HepG2 (cell line): ENCODE results near the gene CD7. TPM values are rescaled to one million over a fixed set of nuclear protein-coding genes. Genes with fewer than 3 reads are reported as not detected.

ENCODE experiments used
- ATAC-seq: fragments of 200-7000 bp; cut with Tn5 transposase; 3 replicates; pipeline ENCODE4 v1.9.1; 2020; ENCODE audit warnings: mild to moderate bottlenecking, moderate library complexity
- BruUV-seq: library from RNA; stranded (reverse); fragments of 400-500 nt; replicated peaks from 2 replicates; lab custom pipeline; 2021; lab: Mats Ljungman, UMichigan
- CTCF ChIA-PET: fragments of 300-600 bp; formaldehyde crosslinking; extraction: SDS; loops from one replicate; lab custom pipeline; 2021; ENCODE audit warnings: low total read pairs, inconsistent platforms, low intra/inter-chr PET ratio; lab: Yijun Ruan, JAX
- POLR2A ChIA-PET: fragments of 350-600 bp; sonication (Branson Sonifier 250); formaldehyde crosslinking; loops from one replicate; lab custom pipeline; 2020; ENCODE audit warnings: antibody characterized with exemption, inconsistent platforms; lab: Yijun Ruan, JAX
- DNase-seq: peaks from one replicate; pipeline ENCODE4 v3.0.0-alpha.2; 2015; ENCODE audit warnings: low spot score
- FAIRE-seq: peaks from 3 replicates; lab custom pipeline; 2011; peaks lifted over from hg19 to GRCh38; lab: Jason Lieb, UNC
- H2AFZ ChIP-seq: one replicate; pipeline ENCODE4 v1.6.1; 2011; ENCODE audit warnings: low read length, inconsistent platforms
- H3K27ac ChIP-seq: fragments of 300-600 bp; 3 replicates; pipeline ENCODE4 v1.8.0; 2011; ENCODE audit warnings: mixed run types, mild to moderate bottlenecking, mixed read lengths, low read length, inconsistent platforms; ENCODE audit not compliant: insufficient read depth; ENCODE audit errors: extremely low read length
- H3K27me3 ChIP-seq, 2 experiments: fragments of 200-600 bp in 1 of 2; 2 replicates in 1 of 2; 3 replicates in 1 of 2; pipeline versions ENCODE4 v1.6.0 to v1.8.0; 2011; ENCODE audit warnings: low read length in 2 of 2, mild to moderate bottlenecking in 2 of 2, moderate library complexity in 2 of 2, inconsistent platforms in 1 of 2; ENCODE audit not compliant: insufficient read depth in 2 of 2, control insufficient read depth in 1 of 2
- H3K36me3 ChIP-seq, 2 experiments: fragments of 200-600 bp in 1 of 2; replicated peaks in 1 of 2; 2 replicates in 1 of 2; 3 replicates in 1 of 2; pipeline versions ENCODE4 v1.5.1 to v1.8.0; 2011; ENCODE audit warnings: low read length in 2 of 2, inconsistent platforms in 1 of 2; ENCODE audit not compliant: insufficient read depth in 2 of 2, control insufficient read depth in 1 of 2
- H3K4me1 ChIP-seq: 2 replicates; pipeline ENCODE4 v1.5.1; 2012; ENCODE audit warnings: low read length, inconsistent platforms; ENCODE audit not compliant: insufficient read depth
- H3K4me2 ChIP-seq: 2 replicates; pipeline ENCODE4 v1.6.0; 2011; ENCODE audit warnings: low read depth, low read length, inconsistent platforms
- H3K4me3 ChIP-seq, 3 experiments: fragments of 200-600 bp in 1 of 3; sonication (generic), shearing (Covaris generic) in 1 of 3; replicated peaks in 1 of 3; 2 replicates each; pipeline ENCODE4 v1.5.1; 2011 to 2016; ENCODE audit warnings: low read length in 3 of 3, inconsistent platforms in 2 of 3, low read depth in 2 of 3, mild to moderate bottlenecking in 2 of 3, control low read depth in 1 of 3, mixed read lengths in 1 of 3; ENCODE audit not compliant: insufficient read depth in 1 of 3
- H3K79me2 ChIP-seq: one replicate; pipeline ENCODE4 v1.6.1; 2011; ENCODE audit warnings: low read length, inconsistent platforms; ENCODE audit not compliant: insufficient read depth
- H3K9ac ChIP-seq: 2 replicates; pipeline ENCODE4 v1.6.0; 2011; ENCODE audit warnings: mild to moderate bottlenecking, low read depth, low read length, inconsistent platforms; ENCODE audit not compliant: insufficient read depth
- H3K9me3 ChIP-seq: 2 replicates; pipeline ENCODE4 v1.5.1; 2012; ENCODE audit warnings: mild to moderate bottlenecking, low read length
- H4K20me1 ChIP-seq: 2 replicates; pipeline ENCODE4 v1.6.0; 2011; ENCODE audit warnings: inconsistent platforms, mild to moderate bottlenecking, low read length, moderate library complexity; ENCODE audit not compliant: insufficient read depth
- HES4 ChIP-seq: sonication (generic); formaldehyde crosslinking; IDR thresholded peaks from 2 replicates; pipeline ENCODE4 v1.9.0; 2021; ENCODE audit warnings: mild to moderate bottlenecking, missing genetic modification reagents, borderline replicate concordance
- TCF7L2 ChIP-seq: IDR thresholded peaks from 2 replicates; pipeline ENCODE4 v1.6.1; 2011; ENCODE audit warnings: mild to moderate bottlenecking, low read depth, low read length, moderate library complexity
- ZBTB33 ChIP-seq: sonication (generic); formaldehyde crosslinking; IDR thresholded peaks from 2 replicates; pipeline ENCODE4 v1.4.0; 2020; ENCODE audit warnings: missing genetic modification reagents
- ZNF562 ChIP-seq: sonication (generic); formaldehyde crosslinking; IDR thresholded peaks from 2 replicates; pipeline ENCODE4 v1.8.0; 2022; ENCODE audit warnings: missing genetic modification reagents, borderline replicate concordance
- WGBS: methylation state at CpG from one replicate; pipeline ENCODE4 v1.1.6; 2017; ENCODE audit warnings: low lambda C conversion rate; 5-methylcytosine and 5-hydroxymethylcytosine counted together
- in situ Hi-C: cut with HindIII; loops from 2 replicates; pipeline ENCODE4 v1.10.0; 2017; ENCODE audit warnings: low pct_unique_long_range_greater_than_20kb; ENCODE audit not compliant: extremely low pct_ligation_motif_present
- intact Hi-C: fragments of 100-400 bp; cut with micrococcal nuclease; formaldehyde crosslinking; loops from one replicate; pipeline ENCODE4 v1.10.0; 2022; ENCODE audit not compliant: unreplicated experiment
- polyA plus RNA-seq, 8 experiments: library from polyadenylated mRNA; depleted of rRNA in 3 of 8; stranded (reverse) in 7 of 8; unstranded in 1 of 8; fragments of >200 nt; fragmentation: Illumina TruSeq in 4 of 8; extraction: Trizol in 4 of 8; gene quantifications; 2 replicates each; pipeline versions ENCODE4 v1.2.1 to v1.2.3, GENCODE V29; 2011 to 2016; ENCODE audit warnings: low read depth in 4 of 8, missing spikeins in 1 of 8, mixed read lengths in 1 of 8; ENCODE audit not compliant: insufficient read depth in 1 of 8
- total RNA-seq, 5 experiments: library from RNA; depleted of rRNA; stranded (reverse); fragments of >200 nt; fragmentation: Illumina TruSeq; extraction: Trizol; gene quantifications; 2 replicates each; pipeline ENCODE4 v1.2.3, GENCODE V29; 2016; ENCODE audit warnings: low read depth in 1 of 5

CD7 gene
- total and polyA plus RNA-seq, 2 of the 13 experiments (the other 11 are each of a cell fraction or from before 2014, with no cell fraction given) = 67.6 to 76.4 TPM

- ATAC-seq = no peak
- DNase-seq = no peak
- ChIA-PET CTCF (no interaction called here), POLR2A (interaction anchor here (1.2 to 20.8 kb wide), 4 partner anchors 23 to 83 kb away, joined by 7 to 270 read pairs (median 47); no protein-coding TSS in a partner anchor)
- H2AFZ ChIP-seq = no peak overlapping the region
- intact Hi-C loops = no loop called here
- FAIRE-seq = no peak
- BruUV-seq = no TSS peak
- H3K36me3 ChIP-seq = no peaks in the 10 kb centered on the region
- H3K79me2 ChIP-seq = peaks cover 4% of the 10 kb centered on the region
- H4K20me1 ChIP-seq = no peaks in the 10 kb centered on the region
- no peak for TF ChIP-seq TCF7L2
- TF ChIP-seq HES4 (CRISPR knock-in tag) = 0 out of 2 replicates have a peak, but pooled peaks have one; percentile 39
- TF ChIP-seq ZNF562 = no peak
- peak; percentile 67 for TF ChIP-seq ZBTB33 (CRISPR knock-in tag)
- no peaks in the 10 kb centered on the region for H3K27me3 ChIP-seq
- peaks cover 90% of the 10 kb centered on the region for H3K4me1 ChIP-seq
- H3K4me3 ChIP-seq = no peak overlapping the region
- no peaks in the 10 kb centered on the region for H3K9me3 ChIP-seq
- H3K9ac ChIP-seq = no peak overlapping the region
- in situ Hi-C loops = loop anchor here (5.0 kb wide), 1 partner anchor 81 kb away; no protein-coding TSS in a partner anchor
- 80% methylated on average over 16 of the region's 21 CpGs for WGBS
- no peak overlapping the region for H3K4me2 ChIP-seq
- no peak overlapping the region for H3K27ac ChIP-seq
Measured at GRCh38 chr17:82323514-82324234, 6.3 kb upstream of the CD7 start.
